Osteoblast (primary cell): ENCODE results near the gene VASN. TPM values are rescaled to one million over a fixed set of nuclear protein-coding genes. Genes with fewer than 3 reads are reported as not detected.
A peak's percentile ranks its signal among the peaks of the same experiment; 100 is the strongest.

Experiments used
- DNase-seq: peaks from one replicate; pipeline ENCODE4 v3.0.0; 2011; ENCODE audit warnings: low spot score, mixed read lengths; ENCODE audit not compliant: insufficient read length; ENCODE audit errors: missing footprints
- H2AFZ ChIP-seq: 2 replicates; pipeline ENCODE4 v1.6.0; 2011; ENCODE audit warnings: mild to moderate bottlenecking, low read length
- H3K27ac ChIP-seq: 2 replicates; pipeline ENCODE4 v1.5.1; 2011; ENCODE audit warnings: mild to moderate bottlenecking, low read depth, low read length, moderate library complexity
- H3K27me3 ChIP-seq: 2 replicates; pipeline ENCODE4 v1.6.0; 2012; ENCODE audit warnings: mild to moderate bottlenecking, control low read depth, inconsistent platforms, low read length, moderate library complexity; ENCODE audit not compliant: insufficient read depth
- H3K36me3 ChIP-seq: 2 replicates; pipeline ENCODE4 v1.5.1; 2011; ENCODE audit warnings: mild to moderate bottlenecking, low read length, control low read depth, moderate library complexity; ENCODE audit not compliant: insufficient read depth
- H3K4me1 ChIP-seq: 2 replicates; pipeline ENCODE4 v1.5.1; 2011; ENCODE audit warnings: mild to moderate bottlenecking, low read length, control low read depth, moderate library complexity; ENCODE audit not compliant: insufficient read depth
- H3K4me2 ChIP-seq: 2 replicates; pipeline ENCODE4 v1.6.0; 2011; ENCODE audit warnings: mild to moderate bottlenecking, low read length; ENCODE audit not compliant: insufficient read depth
- H3K4me3 ChIP-seq: fragments of 200-600 bp; sonication (generic); 3 replicates; pipeline ENCODE4 v1.5.1; 2012; ENCODE audit warnings: mild to moderate bottlenecking, low read length, inconsistent platforms; ENCODE audit not compliant: insufficient read depth
- H3K79me2 ChIP-seq: 2 replicates; pipeline ENCODE4 v1.6.0; 2012; ENCODE audit warnings: mild to moderate bottlenecking, low read length, control low read depth, inconsistent platforms; ENCODE audit not compliant: insufficient read depth
- H3K9me3 ChIP-seq: 2 replicates; pipeline ENCODE4 v1.5.1; 2011; ENCODE audit warnings: low read depth, low read length, control low read depth
- H4K20me1 ChIP-seq: 2 replicates; pipeline ENCODE4 v1.6.0; 2012; ENCODE audit warnings: mild to moderate bottlenecking, low read length, control low read depth; ENCODE audit not compliant: insufficient read depth
- total RNA-seq: library from RNA; depleted of rRNA; stranded (reverse); fragments of >200 nt; gene quantifications from 2 replicates; pipeline ENCODE4 v1.2.3, GENCODE V29; 2012
- TF ChIP-seq, protein P1 (sequence below): IDR thresholded peaks from 2 replicates; pipeline ENCODE4 v1.5.1; 2011; ENCODE audit warnings: mild to moderate bottlenecking, low read depth, low read length, moderate library complexity; ENCODE audit errors: extremely low read depth

VASN gene
- total RNA-seq, 1 donor, result 217 TPM

DNA sequence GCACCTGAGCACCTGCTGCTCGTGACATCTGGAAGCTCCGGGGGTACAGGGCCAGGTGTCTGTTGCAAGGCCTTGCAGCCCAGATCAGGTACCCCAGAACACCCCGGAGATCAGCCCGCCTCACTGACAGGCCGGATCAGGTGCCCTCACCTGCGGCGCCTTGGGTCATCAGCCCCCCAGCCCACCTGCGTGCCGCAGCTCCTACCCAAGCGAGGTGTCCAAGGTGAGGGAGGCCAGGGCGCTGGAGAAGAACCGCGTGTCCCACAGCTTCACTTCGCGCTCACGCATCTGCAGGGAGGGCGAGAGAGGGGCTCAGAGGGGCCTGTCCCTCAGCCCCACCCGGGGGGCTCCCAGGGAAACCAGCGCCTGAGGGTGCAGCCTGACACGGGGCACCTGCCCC, 16.1 kb downstream of the VASN start:
- H3K4me1 ChIP-seq, result peaks cover 56% of the 10 kb centered on the region
- no peak overlapping the region for H3K4me3 ChIP-seq
- H3K27me3 ChIP-seq, result no peaks in the 10 kb centered on the region
- H2AFZ ChIP-seq, result no peak overlapping the region
- H3K27ac ChIP-seq, result peak overlapping the region; percentile 15
- peaks cover 9% of the 10 kb centered on the region for H3K79me2 ChIP-seq
- peaks cover 13% of the 10 kb centered on the region for H3K36me3 ChIP-seq
- no peaks in the 10 kb centered on the region for H3K9me3 ChIP-seq
- H4K20me1 ChIP-seq, result peaks cover 34% of the 10 kb centered on the region
- no peak for DNase-seq
- TF ChIP-seq, protein P1, sequence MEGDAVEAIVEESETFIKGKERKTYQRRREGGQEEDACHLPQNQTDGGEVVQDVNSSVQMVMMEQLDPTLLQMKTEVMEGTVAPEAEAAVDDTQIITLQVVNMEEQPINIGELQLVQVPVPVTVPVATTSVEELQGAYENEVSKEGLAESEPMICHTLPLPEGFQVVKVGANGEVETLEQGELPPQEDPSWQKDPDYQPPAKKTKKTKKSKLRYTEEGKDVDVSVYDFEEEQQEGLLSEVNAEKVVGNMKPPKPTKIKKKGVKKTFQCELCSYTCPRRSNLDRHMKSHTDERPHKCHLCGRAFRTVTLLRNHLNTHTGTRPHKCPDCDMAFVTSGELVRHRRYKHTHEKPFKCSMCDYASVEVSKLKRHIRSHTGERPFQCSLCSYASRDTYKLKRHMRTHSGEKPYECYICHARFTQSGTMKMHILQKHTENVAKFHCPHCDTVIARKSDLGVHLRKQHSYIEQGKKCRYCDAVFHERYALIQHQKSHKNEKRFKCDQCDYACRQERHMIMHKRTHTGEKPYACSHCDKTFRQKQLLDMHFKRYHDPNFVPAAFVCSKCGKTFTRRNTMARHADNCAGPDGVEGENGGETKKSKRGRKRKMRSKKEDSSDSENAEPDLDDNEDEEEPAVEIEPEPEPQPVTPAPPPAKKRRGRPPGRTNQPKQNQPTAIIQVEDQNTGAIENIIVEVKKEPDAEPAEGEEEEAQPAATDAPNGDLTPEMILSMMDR, result no peak
- no peak overlapping the region for H3K4me2 ChIP-seq

DNA sequence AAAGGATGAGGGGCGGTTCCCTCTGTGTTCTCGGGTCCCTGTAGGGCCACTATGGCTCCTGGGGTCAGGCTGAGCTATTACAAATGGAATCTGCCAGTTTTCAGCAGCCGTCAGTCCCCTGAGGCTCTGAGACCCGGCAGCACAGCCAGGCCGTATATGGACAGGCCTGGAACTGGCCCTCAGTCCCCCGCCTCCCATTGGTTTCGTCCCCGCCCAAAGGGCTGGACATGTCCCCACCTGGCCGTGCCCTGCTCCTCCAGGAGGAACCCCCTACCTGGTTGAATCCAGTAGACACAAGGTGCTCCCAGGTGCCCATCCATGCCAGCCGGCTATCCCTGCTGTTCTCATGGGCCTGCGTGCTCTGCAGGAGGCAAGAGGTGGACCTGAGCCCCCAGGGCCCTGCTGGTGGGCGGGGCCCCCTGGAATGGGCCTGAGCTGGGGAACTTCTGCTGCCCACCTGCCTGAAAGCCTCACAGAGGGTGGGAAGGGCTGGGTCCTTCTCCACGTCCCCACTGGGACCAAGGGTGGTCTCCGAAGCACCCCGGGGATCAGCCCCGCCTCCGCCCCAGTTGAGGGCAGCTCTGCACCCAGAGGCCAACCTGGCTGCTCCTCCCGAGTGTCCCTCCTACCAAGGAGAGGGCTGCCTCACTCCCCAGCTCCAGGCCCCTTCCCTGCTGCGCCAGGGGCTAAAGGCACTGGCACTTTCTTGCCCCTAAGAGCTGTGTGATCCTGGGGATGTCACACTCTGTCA, 16.8 kb downstream of the VASN start:
- peak; percentile 97 for DNase-seq
- Histone ChIP-seq H3K4me2 (no peak overlapping the region), H3K4me1 (peaks cover 58% of the 10 kb centered on the region)

DNA sequence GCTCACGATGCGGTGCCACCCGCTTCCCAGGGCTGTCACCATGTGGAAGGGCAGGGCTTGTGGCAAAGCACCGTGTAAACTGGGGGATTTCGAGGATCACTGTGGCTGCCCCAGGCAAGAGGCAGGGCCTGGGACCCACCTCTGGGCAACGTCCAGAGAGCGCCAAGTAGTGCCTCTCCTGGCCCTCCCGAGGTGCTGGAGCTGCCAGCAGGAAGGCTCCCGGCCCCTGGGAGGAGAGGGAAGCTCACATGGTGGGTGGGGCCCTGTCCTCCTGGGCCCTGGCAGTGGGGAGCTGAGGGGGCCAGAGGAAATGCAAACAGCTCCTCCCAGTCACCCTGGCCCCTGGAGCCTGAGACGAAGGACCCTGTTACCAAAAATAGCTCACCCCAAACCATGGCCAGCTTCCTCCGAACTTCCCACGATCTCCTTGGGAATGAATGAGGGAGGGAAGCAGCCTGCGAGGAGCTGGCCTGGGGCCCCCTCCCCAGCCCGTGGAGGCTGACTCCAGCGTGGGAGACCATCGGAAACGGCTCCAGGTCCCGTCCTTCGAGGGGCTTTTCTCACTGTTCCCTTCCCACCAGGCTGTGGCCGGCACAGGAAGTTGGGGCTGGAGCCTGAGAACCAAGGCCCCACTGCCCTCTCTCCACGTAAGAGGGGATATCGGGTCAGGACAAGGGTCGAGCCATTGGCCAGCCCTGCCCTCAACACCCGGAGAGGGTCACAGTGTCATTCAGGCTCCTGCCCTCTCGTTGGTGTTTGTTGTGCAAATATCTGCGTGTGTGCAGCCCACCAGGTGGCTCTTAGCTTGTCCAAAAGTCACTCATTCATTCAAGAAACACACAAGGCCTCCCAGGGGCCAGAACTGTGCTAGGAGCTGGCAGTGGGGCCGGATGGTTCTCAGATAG, 17.7 kb downstream of the VASN start:
- Histone ChIP-seq H3K4me3 (no peak overlapping the region), H3K4me2 (no peak overlapping the region), H3K36me3 (no peaks in the 10 kb centered on the region), H2AFZ (no peak overlapping the region), H3K4me1 (peaks cover 51% of the 10 kb centered on the region), H3K27ac (no peak overlapping the region), H3K27me3 (no peaks in the 10 kb centered on the region), H3K9me3 (no peaks in the 10 kb centered on the region), H4K20me1 (peaks cover 20% of the 10 kb centered on the region), H3K79me2 (no peaks in the 10 kb centered on the region)
- DNase-seq, result peak; percentile 86
- TF ChIP-seq, protein P1, result no peak

More for the DNA sequence above, 16.8 kb downstream of the VASN start:
- Histone ChIP-seq H3K9me3 (no peaks in the 10 kb centered on the region), H3K27me3 (no peaks in the 10 kb centered on the region), H4K20me1 (peaks cover 28% of the 10 kb centered on the region), H2AFZ (no peak overlapping the region), H3K4me3 (no peak overlapping the region), H3K36me3 (peaks cover 6% of the 10 kb centered on the region), H3K79me2 (peaks cover 5% of the 10 kb centered on the region), H3K27ac (no peak overlapping the region)
- TF ChIP-seq, protein P1, result no peak
